Panc1 (cell line): ENCODE data around the gene GATD1. TPM values are rescaled to one million over a fixed set of nuclear protein-coding genes. Genes with fewer than 3 reads are reported as not detected.
A peak's percentile ranks its signal among the peaks of the same experiment; 100 is the strongest.

ENCODE experiments used
- ATAC-seq: fragments of 200-7000 bp; cut with Tn5 transposase; 2 replicates; pipeline ENCODE4 v1.9.1; 2020; ENCODE audit warnings: mild to moderate bottlenecking, moderate library complexity
- BruUV-seq: library from RNA; stranded (reverse); fragments of 400-500 nt; replicated peaks from 2 replicates; lab custom pipeline; 2021; lab: Mats Ljungman, UMichigan
- CTCF ChIA-PET: fragments of 300-600 bp; sonication (Branson Sonifier 250); formaldehyde crosslinking; loops from one replicate; lab custom pipeline; 2022; ENCODE audit warnings: antibody characterized with exemption; lab: Charles Lee
- POLR2A ChIA-PET: fragments of 300-600 bp; sonication (Branson Sonifier 250); formaldehyde crosslinking; loops from one replicate; lab custom pipeline; 2022; ENCODE audit warnings: antibody characterized with exemption; lab: Charles Lee
- DNase-seq: peaks from one replicate; pipeline ENCODE4 v3.0.0-alpha.2; 2010; ENCODE audit warnings: low read depth, low spot score
- H3K27ac ChIP-seq: 2 replicates; pipeline ENCODE4 v1.5.1; 2011; ENCODE audit warnings: mild to moderate bottlenecking, low read length, inconsistent platforms
- H3K27me3 ChIP-seq: fragments of 200-500 bp; sonication (Bioruptor generic); 2 replicates; pipeline ENCODE4 v1.6.0; 2014; ENCODE audit warnings: low read length, inconsistent platforms; ENCODE audit not compliant: control insufficient read depth, insufficient read depth
- H3K36me3 ChIP-seq: fragments of 200-500 bp; sonication (Bioruptor generic); 2 replicates; pipeline ENCODE4 v1.5.1; 2014; ENCODE audit warnings: inconsistent platforms, mild to moderate bottlenecking, low read length, moderate library complexity; ENCODE audit not compliant: control insufficient read depth, insufficient read depth
- H3K4me1 ChIP-seq: 2 replicates; pipeline ENCODE4 v1.5.1; 2011; ENCODE audit warnings: inconsistent platforms, mild to moderate bottlenecking, low read length, moderate library complexity; ENCODE audit not compliant: control insufficient read depth, insufficient read depth
- H3K4me3 ChIP-seq, 2 experiments: 2 replicates each; pipeline ENCODE4 v1.5.1; 2011 to 2012; ENCODE audit warnings: low read depth in 2 of 2, low read length in 2 of 2, mild to moderate bottlenecking in 2 of 2, inconsistent platforms in 1 of 2, moderate library complexity in 1 of 2
- H3K9me3 ChIP-seq: fragments of 200-500 bp; sonication (Bioruptor generic); 2 replicates; pipeline ENCODE4 v1.5.1; 2014; ENCODE audit warnings: low read depth, mild to moderate bottlenecking, inconsistent platforms, low read length, moderate library complexity; ENCODE audit not compliant: control insufficient read depth, insufficient read depth
- CTCF ChIP-seq: fragments of 450-650 bp; IDR thresholded peaks from 2 replicates; pipeline ENCODE4 v1.5.1; 2017; ENCODE audit warnings: mild to moderate bottlenecking
- POLR2AphosphoS5 ChIP-seq: IDR thresholded peaks from 2 replicates; pipeline ENCODE4 v1.6.1; 2012; ENCODE audit warnings: mild to moderate bottlenecking, low read depth, low read length, moderate library complexity
- REST ChIP-seq, 2 experiments: IDR thresholded peaks; 2 replicates each; pipeline ENCODE4 v1.6.1; 2011 to 2012; ENCODE audit warnings: low read depth in 2 of 2, control low read depth in 1 of 2, low read length in 1 of 2, mild to moderate bottlenecking in 1 of 2, moderate library complexity in 1 of 2; ENCODE audit not compliant: insufficient read depth in 1 of 2
- SIN3A ChIP-seq: IDR thresholded peaks from 2 replicates; pipeline ENCODE4 v1.6.1; 2012; ENCODE audit warnings: low read depth, mild to moderate bottlenecking, low read length, moderate library complexity, borderline replicate concordance; ENCODE audit not compliant: insufficient read depth
- TCF7L2 ChIP-seq: IDR thresholded peaks from 2 replicates; pipeline ENCODE4 v1.6.1; 2011; ENCODE audit warnings: mild to moderate bottlenecking, low read depth, low read length, inconsistent platforms
- in situ Hi-C: cut with HindIII; loops from 2 replicates; pipeline ENCODE4 v1.10.0; 2016; ENCODE audit warnings: low sequenced_read_pairs, low pct_unique_long_range_greater_than_20kb
- intact Hi-C: fragments of 100-400 bp; cut with micrococcal nuclease; formaldehyde crosslinking; loops from one replicate; pipeline ENCODE4 v1.10.0; 2022; ENCODE audit not compliant: unreplicated experiment
- total RNA-seq: library from RNA; stranded (reverse); gene quantifications from one replicate; pipeline ENCODE4 v1.2.1, GENCODE V29; 2021; ENCODE audit not compliant: unreplicated experiment

GATD1 gene
- total RNA-seq, 1 experiment from 2014 or later = 229 TPM

- peak; percentile 76 for TF ChIP-seq CTCF
- TF ChIP-seq REST (IDR thresholded peaks at IDR 0.05; ENCODE audit: insufficient read depth in 1 of 2, low read depth in 2 of 2, low read length in 1 of 2) = 0 out of 4 replicates have a peak, but pooled peaks of 1 of the 2 experiments have one; percentile 37
- no peak for TF ChIP-seq TCF7L2
- TF ChIP-seq POLR2AphosphoS5 = peak; percentile 43
- TF ChIP-seq SIN3A = no peak
- Histone ChIP-seq H3K4me1 (peaks cover 25% of the 10 kb centered on the region), H3K27ac (peak overlapping the region; percentile 73), H3K36me3 (peaks cover 3% of the 10 kb centered on the region; the same call in 1 of the 2 replicates), H3K9me3 (no peaks in the 10 kb centered on the region), H3K4me3 (no peak overlapping the region), H3K27me3 (no peaks in the 10 kb centered on the region)
- CTCF ChIA-PET = interaction anchor here (0.6 kb wide), 1 partner anchor 18 kb away, joined by 6 read pairs; no protein-coding TSS in a partner anchor
- in situ Hi-C loops (no loop called here), intact Hi-C loops (no loop called here)
- POLR2A ChIA-PET = interaction anchor here (0.7 to 1.3 kb wide), 2 partner anchors 9 to 15 kb away, joined by 3 to 4 read pairs; partner anchors contain the start of gene TALDO1
- ATAC-seq (peak; percentile 61), DNase-seq (no peak)
- BruUV-seq = no TSS peak
These were observed 14.7 kb downstream of the GATD1 start for GRCh38 chr11:762421-763072.

GRCh38 chr11:761526-762108 lies 15.7 kb downstream of the GATD1 start:
- intact Hi-C loops = no loop called here
- ATAC-seq (no peak), DNase-seq (no peak)
- peaks cover 15% of the 10 kb centered on the region for H3K4me1 ChIP-seq
- TF ChIP-seq SIN3A (no peak), POLR2AphosphoS5 (no peak), TCF7L2 (no peak), REST (IDR thresholded peaks at IDR 0.05; ENCODE audit: insufficient read depth in 1 of 2, low read depth in 2 of 2, low read length in 1 of 2) (no peak), CTCF (no peak)
- in situ Hi-C loops = no loop called here
- POLR2A ChIA-PET = interaction anchor here (0.7 kb wide), 1 partner anchor 8 kb away, joined by 4 read pairs; no protein-coding TSS in a partner anchor
- no peak overlapping the region for H3K27ac ChIP-seq
- CTCF ChIA-PET = interaction anchor here (0.6 to 0.7 kb wide), 2 partner anchors 17 to 708 kb away, joined by 5 to 6 read pairs; no protein-coding TSS in a partner anchor
- H3K36me3 ChIP-seq = no peaks in the 10 kb centered on the region; the same call in 1 of the 2 replicates
- no peaks in the 10 kb centered on the region for H3K27me3 ChIP-seq
- TSS peak; percentile 55 for BruUV-seq
- no peak overlapping the region for H3K4me3 ChIP-seq
- H3K9me3 ChIP-seq = no peaks in the 10 kb centered on the region
